ENCODE measurements around the gene ASXL1.
A peak's percentile ranks its signal among the peaks of the same experiment; 100 is the strongest.
"Not testable (repeated sequence)": the region's sequence is repeated elsewhere in the genome, so short reads cannot be mapped to it uniquely, and the experiment has no call there.

The ASXL1 gene

DNA sequence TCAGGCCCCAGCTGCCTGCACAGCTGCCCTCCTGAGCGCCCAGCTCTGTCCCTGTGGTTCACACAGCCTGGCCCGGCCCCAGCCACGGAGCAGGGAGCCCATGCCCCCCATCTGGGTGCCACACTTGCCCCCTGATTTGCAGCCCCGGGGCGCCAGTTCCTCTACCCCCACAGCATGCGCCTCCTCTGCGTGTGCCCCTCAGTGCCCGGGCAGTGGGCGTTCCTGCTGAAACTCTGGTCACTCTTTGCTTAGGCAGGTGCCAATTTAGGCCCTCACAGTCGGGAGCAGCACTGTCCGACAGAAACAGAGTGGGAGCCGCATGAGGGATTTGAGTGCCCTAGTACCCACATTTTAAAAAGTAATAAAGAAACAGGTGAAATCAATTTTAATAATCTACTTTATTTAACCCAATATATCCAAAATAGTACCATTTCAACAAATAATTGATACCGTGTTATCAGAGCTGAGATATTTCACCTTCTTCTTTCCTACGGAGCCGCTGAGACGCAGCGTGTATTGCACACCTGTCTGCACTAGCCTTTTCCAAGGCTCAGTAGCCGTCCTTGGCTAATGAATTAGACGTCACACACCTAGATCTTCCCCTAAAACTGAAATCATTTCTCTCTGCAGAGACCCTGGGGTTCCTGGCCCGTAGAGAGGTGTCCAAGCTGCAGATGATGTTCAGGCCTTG, 106.4 kb downstream of the ASXL1 start:
- Histone ChIP-seq H3K18ac (ENCODE audit: low read length) (peak overlapping the region; percentile 85), H3K9me3 (replicated peaks in 1 of 2; ENCODE audit: control insufficient read depth in 2 of 2, insufficient read depth in 1 of 2, low read depth in 1 of 2, low read length in 2 of 2) (no peaks in the 10 kb centered on the region), H3K9ac (ENCODE audit: low read depth, low read length, poor library complexity) (no peak overlapping the region), H2BK5ac (ENCODE audit: low read length) (peak overlapping the region; percentile 97), H3K4me3 (ENCODE audit: low read length in 2 of 2) (no peak overlapping the region), H3K79me1 (ENCODE audit: low read depth, low read length) (peaks cover 22% of the 10 kb centered on the region), H3K4me1 (ENCODE audit: control insufficient read depth in 2 of 2, insufficient read depth in 1 of 2, low read depth in 1 of 2, low read length in 2 of 2) (peaks cover 17 to 32% of the 10 kb centered on the region in 2 donors), H2BK15ac (ENCODE audit: low read length) (peak overlapping the region; percentile 82), H2BK12ac (ENCODE audit: low read length) (peak overlapping the region; percentile 33), H2AK5ac (ENCODE audit: low read depth, low read length) (peak overlapping the region; percentile 96), H3K23ac (ENCODE audit: low read depth, low read length, poor library complexity) (peak overlapping the region; percentile 87), H3K4me2 (ENCODE audit: insufficient read depth, low read length, poor library complexity, severe bottlenecking) (no peak overlapping the region), H3K4ac (ENCODE audit: low read length) (peak overlapping the region; percentile 32), H3K14ac (ENCODE audit: low read length) (peak overlapping the region; percentile 17), H3K27ac (replicated peaks; ENCODE audit: low read length) (peak overlapping the region; percentile 18), H2BK120ac (ENCODE audit: low read depth, low read length) (peak overlapping the region; percentile 55), H4K91ac (ENCODE audit: low read depth, low read length, poor library complexity) (no peak overlapping the region), H3K36me3 (replicated peaks in 1 of 2; ENCODE audit: control insufficient read depth in 2 of 2, insufficient read depth in 2 of 2, low read length in 2 of 2) (peaks cover 2 to 39% of the 10 kb centered on the region in 2 donors), H2AFZ (ENCODE audit: low read length) (no peak overlapping the region), H4K8ac (ENCODE audit: low read depth, low read length) (peak overlapping the region; percentile 79), H3K27me3 (ENCODE audit: control insufficient read depth in 3 of 3, insufficient read depth in 3 of 3, low read depth in 1 of 3, low read length in 3 of 3) (peaks cover 0 to 2% (median 0%) of the 10 kb centered on the region in 3 experiments)
- no peak for DNase-seq (ENCODE audit: low spot score)
- WGBS, 2 donors (ENCODE audit: extremely low coverage in 2 of 2, insufficient read length in 2 of 2, insufficient replicate concordance in 1 of 2): no CpG with 5 or more reads among the region's 20 CpGs

DNA sequence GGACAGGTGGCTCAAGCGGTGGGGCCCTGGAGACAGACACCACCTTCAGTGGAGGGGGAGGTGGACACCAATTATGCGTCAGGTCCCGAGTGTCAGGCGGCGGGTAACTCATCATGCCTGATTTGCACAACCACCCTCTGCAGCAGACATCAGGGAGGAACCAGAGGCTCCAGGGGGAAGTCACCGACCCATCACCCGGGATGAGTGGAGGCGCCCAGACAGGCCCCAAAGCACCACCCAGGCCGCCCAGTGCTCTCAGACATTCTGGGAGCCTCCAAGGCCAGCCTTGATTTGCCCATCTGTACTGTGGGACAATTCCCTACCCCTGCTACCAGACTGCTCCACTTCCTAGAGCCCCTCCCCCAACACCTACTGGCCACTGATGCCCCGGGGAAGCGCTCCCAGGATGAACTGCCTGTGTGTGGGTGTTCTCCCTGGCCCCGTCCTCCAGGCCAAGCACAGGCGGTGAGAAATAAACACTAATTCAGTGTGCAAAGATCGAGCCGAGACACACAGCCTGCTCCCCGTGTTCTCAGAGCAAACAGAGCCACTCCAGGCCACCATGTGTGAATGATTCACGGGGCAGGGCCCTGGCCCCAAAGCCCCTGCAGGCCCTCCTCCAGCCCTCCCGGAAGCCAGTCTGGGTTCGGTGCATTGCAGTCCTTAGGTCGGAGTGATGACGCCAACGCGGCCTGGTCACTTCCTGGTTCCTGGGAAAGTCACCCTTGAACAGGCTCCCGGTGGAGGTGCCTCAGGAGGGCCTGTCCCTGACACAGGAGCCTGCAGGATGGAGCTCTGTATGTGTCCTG, 107.2 kb downstream of the ASXL1 start:
- DNase-seq (ENCODE audit: low spot score): no peak
- H3K27ac ChIP-seq (replicated peaks; ENCODE audit: low read length): no peak overlapping the region

DNA sequence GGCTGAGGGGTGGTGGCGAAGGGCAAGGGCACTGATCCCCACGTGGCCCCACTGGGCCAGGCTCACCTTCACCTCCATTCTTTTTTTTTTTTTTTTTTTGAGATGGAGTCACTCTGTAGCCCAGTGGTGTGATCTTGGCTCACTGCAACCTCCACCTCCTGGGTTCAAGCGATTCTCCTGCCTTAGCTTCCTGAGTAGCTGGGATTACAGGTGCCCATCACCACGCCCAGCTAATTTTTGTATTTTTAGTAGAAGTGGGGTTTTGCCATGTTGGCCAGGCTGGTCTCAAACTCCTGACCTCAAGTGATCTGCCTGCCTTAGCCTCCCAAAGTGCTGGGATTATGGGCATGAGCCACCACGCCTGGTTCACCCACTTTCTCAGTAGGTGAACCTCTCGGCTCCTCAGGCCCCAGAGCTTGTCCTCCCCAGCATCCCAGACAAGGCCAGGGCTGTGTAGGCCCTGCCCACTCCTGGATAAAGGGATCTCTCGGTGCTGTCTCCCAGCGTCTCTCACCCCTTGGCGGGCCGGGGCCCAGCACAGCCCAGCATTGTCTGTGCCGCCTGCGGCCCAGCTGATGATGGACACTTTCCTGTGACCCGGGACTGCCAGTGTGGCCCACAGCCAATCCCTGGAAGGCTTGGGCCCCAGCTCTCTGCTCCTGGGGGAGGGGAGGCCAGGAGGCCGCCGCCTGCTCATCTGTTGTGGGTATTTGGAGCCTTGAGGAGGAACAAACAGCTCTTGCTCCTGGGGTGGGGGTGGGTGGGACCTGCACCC, 108.0 kb downstream of the ASXL1 start:
- H3K14ac ChIP-seq (ENCODE audit: low read length); H3K18ac ChIP-seq (ENCODE audit: low read length); H3K27ac ChIP-seq (replicated peaks; ENCODE audit: low read length); H2BK15ac ChIP-seq (ENCODE audit: low read length); H3K4me3 ChIP-seq (ENCODE audit: low read length in 2 of 2); H3K23ac ChIP-seq (ENCODE audit: low read depth, low read length, poor library complexity); H2BK5ac ChIP-seq (ENCODE audit: low read length); H3K4ac ChIP-seq (ENCODE audit: low read length); H3K9me3 ChIP-seq (replicated peaks in 1 of 2; ENCODE audit: control insufficient read depth in 2 of 2, insufficient read depth in 1 of 2, low read depth in 1 of 2, low read length in 2 of 2); H3K4me2 ChIP-seq (ENCODE audit: insufficient read depth, low read length, poor library complexity, severe bottlenecking); H3K27me3 ChIP-seq (ENCODE audit: control insufficient read depth in 3 of 3, insufficient read depth in 3 of 3, low read depth in 1 of 3, low read length in 3 of 3); H4K8ac ChIP-seq (ENCODE audit: low read depth, low read length); DNase-seq (ENCODE audit: low spot score); H2AFZ ChIP-seq (ENCODE audit: low read length); H2BK120ac ChIP-seq (ENCODE audit: low read depth, low read length); H4K91ac ChIP-seq (ENCODE audit: low read depth, low read length, poor library complexity); H2BK12ac ChIP-seq (ENCODE audit: low read length); H3K9ac ChIP-seq (ENCODE audit: low read depth, low read length, poor library complexity): not testable (repeated sequence)
- Histone ChIP-seq H3K36me3 (replicated peaks in 1 of 2; ENCODE audit: control insufficient read depth in 2 of 2, insufficient read depth in 2 of 2, low read length in 2 of 2) (peaks cover 3 to 54% of the 10 kb centered on the region in 2 donors), H3K79me1 (ENCODE audit: low read depth, low read length) (peaks cover 23% of the 10 kb centered on the region), H3K4me1 (ENCODE audit: control insufficient read depth in 2 of 2, insufficient read depth in 1 of 2, low read depth in 1 of 2, low read length in 2 of 2) (peaks cover 22 to 41% of the 10 kb centered on the region in 2 donors), H2AK5ac (ENCODE audit: low read depth, low read length) (peak overlapping the region; percentile 40)
- no CpG with 5 or more reads among the region's 15 CpGs for WGBS, 2 donors (ENCODE audit: extremely low coverage in 2 of 2, insufficient read length in 2 of 2, insufficient replicate concordance in 1 of 2)

More for the DNA sequence above, 107.2 kb downstream of the ASXL1 start:
- Histone ChIP-seq H3K18ac (ENCODE audit: low read length) (peak overlapping the region; percentile 85), H3K23ac (ENCODE audit: low read depth, low read length, poor library complexity) (peak overlapping the region; percentile 17), H3K36me3 (replicated peaks in 1 of 2; ENCODE audit: control insufficient read depth in 2 of 2, insufficient read depth in 2 of 2, low read length in 2 of 2) (peaks cover 2 to 46% of the 10 kb centered on the region in 2 donors), H2BK5ac (ENCODE audit: low read length) (peak overlapping the region; percentile 97), H2AK5ac (ENCODE audit: low read depth, low read length) (peak overlapping the region; percentile 45), H3K27me3 (ENCODE audit: control insufficient read depth in 3 of 3, insufficient read depth in 3 of 3, low read depth in 1 of 3, low read length in 3 of 3) (peaks cover 0 to 2% (median 0%) of the 10 kb centered on the region in 3 experiments), H2BK12ac (ENCODE audit: low read length) (peak overlapping the region; percentile 58), H3K9me3 (replicated peaks in 1 of 2; ENCODE audit: control insufficient read depth in 2 of 2, insufficient read depth in 1 of 2, low read depth in 1 of 2, low read length in 2 of 2) (no peaks in the 10 kb centered on the region), H2BK15ac (ENCODE audit: low read length) (no peak overlapping the region), H3K4me2 (ENCODE audit: insufficient read depth, low read length, poor library complexity, severe bottlenecking) (peak overlapping the region; percentile 23), H3K79me1 (ENCODE audit: low read depth, low read length) (peaks cover 26% of the 10 kb centered on the region), H3K4ac (ENCODE audit: low read length) (peak overlapping the region; percentile 37), H2AFZ (ENCODE audit: low read length) (no peak overlapping the region), H2BK120ac (ENCODE audit: low read depth, low read length) (no peak overlapping the region), H3K4me1 (ENCODE audit: control insufficient read depth in 2 of 2, insufficient read depth in 1 of 2, low read depth in 1 of 2, low read length in 2 of 2) (peaks cover 21 to 36% of the 10 kb centered on the region in 2 donors), H4K91ac (ENCODE audit: low read depth, low read length, poor library complexity) (no peak overlapping the region), H3K9ac (ENCODE audit: low read depth, low read length, poor library complexity) (no peak overlapping the region), H3K4me3 (ENCODE audit: low read length in 2 of 2) (no peak overlapping the region), H4K8ac (ENCODE audit: low read depth, low read length) (peak overlapping the region; percentile 79), H3K14ac (ENCODE audit: low read length) (peak overlapping the region; percentile 17)
- no CpG with 5 or more reads among the region's 24 CpGs for WGBS, 2 donors (ENCODE audit: extremely low coverage in 2 of 2, insufficient read length in 2 of 2, insufficient replicate concordance in 1 of 2)
